BJ (cell line): ENCODE data around the gene PRDM5. TPM values are rescaled to one million over a fixed set of nuclear protein-coding genes. Genes with fewer than 3 reads are reported as not detected.
A peak's percentile ranks its signal among the peaks of the same experiment; 100 is the strongest.

Source experiments
- CTCF ChIA-PET: fragments of 350-600 bp; formaldehyde crosslinking; extraction: SDS; loops from one replicate; lab custom pipeline; 2021; ENCODE audit warnings: antibody characterized with exemption, inconsistent platforms; lab: Yijun Ruan, JAX
- POLR2A ChIA-PET: fragments of 300-600 bp; sonication (Branson Sonifier 250); formaldehyde crosslinking; extraction: SDS; loops from one replicate; lab custom pipeline; 2021; ENCODE audit warnings: antibody characterized with exemption; lab: Charles Lee
- DNase-seq: peaks from one replicate; pipeline ENCODE4 v3.0.0-alpha.2; 2011; ENCODE audit warnings: low read depth
- H3K27me3 ChIP-seq: 2 replicates; pipeline ENCODE4 v1.6.0; 2011; ENCODE audit warnings: low read length; ENCODE audit not compliant: control insufficient read depth, insufficient read depth
- H3K36me3 ChIP-seq: 2 replicates; pipeline ENCODE4 v1.5.1; 2011; ENCODE audit warnings: low read length; ENCODE audit not compliant: control insufficient read depth, insufficient read depth
- H3K4me3 ChIP-seq: 2 replicates; pipeline ENCODE4 v1.5.1; 2011; ENCODE audit warnings: low read depth, mild to moderate bottlenecking, control low read depth, low read length
- CTCF ChIP-seq: IDR thresholded peaks from 2 replicates; pipeline ENCODE4 v1.5.1; 2011; ENCODE audit warnings: low read depth, mild to moderate bottlenecking, control low read depth, inconsistent platforms, low read length, moderate library complexity; ENCODE audit not compliant: insufficient read depth
- polyA plus RNA-seq: library from polyadenylated mRNA; depleted of rRNA; stranded (reverse); fragments of >200 nt; gene quantifications from 2 replicates; pipeline ENCODE4 v1.2.3, GENCODE V29; 2011

Gene PRDM5
- polyA plus RNA-seq, 1 experiment = 5.3 TPM

- H3K36me3 ChIP-seq = no peaks in the 10 kb centered on the region
- TF ChIP-seq CTCF = no peak
- H3K4me3 ChIP-seq = no peak overlapping the region
- no peaks in the 10 kb centered on the region for H3K27me3 ChIP-seq
- CTCF ChIA-PET = interaction anchor here (0.5 to 2.0 kb wide), 2 partner anchors 14 to 768 kb away, joined by 5 to 6 read pairs; no protein-coding TSS in a partner anchor
- POLR2A ChIA-PET = no interaction called here
- no peak for DNase-seq
Measured at GRCh38 chr4:120843849-120844527, 78.5 kb downstream of the PRDM5 start.

- POLR2A ChIA-PET = no interaction called here
Measured at GRCh38 chr4:120842031-120842430, 80.5 kb downstream of the PRDM5 start.

GRCh38 chr4:120841580-120841979 is 80.9 kb downstream of the PRDM5 start:
- ChIA-PET POLR2A (no interaction called here), CTCF (no interaction called here)
- Histone ChIP-seq H3K4me3 (no peak overlapping the region), H3K27me3 (no peaks in the 10 kb centered on the region), H3K36me3 (no peaks in the 10 kb centered on the region)
- no peak for DNase-seq
- no peak for TF ChIP-seq CTCF

More at GRCh38 chr4:120842031-120842430, 80.5 kb downstream of the PRDM5 start:
- Histone ChIP-seq H3K27me3 (no peaks in the 10 kb centered on the region), H3K4me3 (no peak overlapping the region), H3K36me3 (no peaks in the 10 kb centered on the region)
- no peak for TF ChIP-seq CTCF
- CTCF ChIA-PET = no interaction called here
- DNase-seq = peak; percentile 50

GRCh38 chr4:120839974-120840751 is 82.4 kb downstream of the PRDM5 start:
- no peak for TF ChIP-seq CTCF
- no peak for DNase-seq
- POLR2A ChIA-PET = no interaction called here
- Histone ChIP-seq H3K36me3 (no peaks in the 10 kb centered on the region), H3K27me3 (no peaks in the 10 kb centered on the region), H3K4me3 (no peak overlapping the region)
- CTCF ChIA-PET = no interaction called here

- no peak for TF ChIP-seq CTCF
- no peak for DNase-seq
- Histone ChIP-seq H3K4me3 (no peak overlapping the region), H3K27me3 (no peaks in the 10 kb centered on the region), H3K36me3 (no peaks in the 10 kb centered on the region)
- CTCF ChIA-PET = interaction anchor here (1.3 to 1.5 kb wide), 2 partner anchors 9 to 10 kb away, joined by 3 to 5 read pairs; no protein-coding TSS in a partner anchor
- POLR2A ChIA-PET = no interaction called here
Measured at GRCh38 chr4:120839334-120839973, 83.1 kb downstream of the PRDM5 start.
